HEK293T (cell line): ENCODE data around the gene RNF135.

Experiments
- ARNT ChIP-seq: fragments of 450-650 bp; IDR thresholded peaks from 2 replicates; pipeline ENCODE4 v1.6.1; 2017; ENCODE audit warnings: mild to moderate bottlenecking
- CTBP1 ChIP-seq: fragments of 450-650 bp; IDR thresholded peaks from 2 replicates; pipeline ENCODE4 v1.6.1; 2016; ENCODE audit warnings: borderline replicate concordance
- ELF4 ChIP-seq: fragments of 450-650 bp; IDR thresholded peaks from 2 replicates; pipeline ENCODE4 v1.6.1; 2017; ENCODE audit warnings: antibody characterized with exemption
- FOXA1 ChIP-seq: fragments of 450-650 bp; IDR thresholded peaks from 2 replicates; pipeline ENCODE4 v1.6.1; 2016; ENCODE audit warnings: mild to moderate bottlenecking
- FOXK2 ChIP-seq: fragments of 450-650 bp; IDR thresholded peaks from 2 replicates; pipeline ENCODE4 v1.6.1; 2016; ENCODE audit warnings: mild to moderate bottlenecking
- FOXM1 ChIP-seq: fragments of 450-650 bp; IDR thresholded peaks from 2 replicates; pipeline ENCODE4 v1.6.1; 2017; ENCODE audit warnings: mild to moderate bottlenecking, borderline replicate concordance
- LEF1 ChIP-seq: fragments of 450-650 bp; IDR thresholded peaks from 2 replicates; pipeline ENCODE4 v1.6.1; 2017; ENCODE audit warnings: mild to moderate bottlenecking, borderline replicate concordance
- SUZ12 ChIP-seq: fragments of 450-650 bp; IDR thresholded peaks from 2 replicates; pipeline ENCODE4 v1.6.1; 2016; ENCODE audit warnings: mild to moderate bottlenecking
- ZNF384 ChIP-seq: fragments of 450-650 bp; IDR thresholded peaks from 2 replicates; pipeline ENCODE4 v1.6.1; 2016
- TF ChIP-seq, protein P1 (sequence below): fragments of 450-650 bp; IDR thresholded peaks from 2 replicates; pipeline ENCODE4 v1.6.1; 2016

- TF ChIP-seq SUZ12: no peak
- TF ChIP-seq CTBP1: no peak
- TF ChIP-seq FOXK2: no peak
- no peak for TF ChIP-seq FOXM1
- TF ChIP-seq ZNF384: no peak
- no peak for TF ChIP-seq ARNT
- TF ChIP-seq, protein P1, sequence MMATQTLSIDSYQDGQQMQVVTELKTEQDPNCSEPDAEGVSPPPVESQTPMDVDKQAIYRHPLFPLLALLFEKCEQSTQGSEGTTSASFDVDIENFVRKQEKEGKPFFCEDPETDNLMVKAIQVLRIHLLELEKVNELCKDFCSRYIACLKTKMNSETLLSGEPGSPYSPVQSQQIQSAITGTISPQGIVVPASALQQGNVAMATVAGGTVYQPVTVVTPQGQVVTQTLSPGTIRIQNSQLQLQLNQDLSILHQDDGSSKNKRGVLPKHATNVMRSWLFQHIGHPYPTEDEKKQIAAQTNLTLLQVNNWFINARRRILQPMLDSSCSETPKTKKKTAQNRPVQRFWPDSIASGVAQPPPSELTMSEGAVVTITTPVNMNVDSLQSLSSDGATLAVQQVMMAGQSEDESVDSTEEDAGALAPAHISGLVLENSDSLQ: no peak
- TF ChIP-seq FOXA1: no peak
- no peak for TF ChIP-seq ELF4
- TF ChIP-seq LEF1: no peak
Measured at GRCh38 chr17:30950669-30951399, 20.0 kb upstream of the RNF135 start.
